ENCODE results near the gene SPHK2.
"Not testable (repeated sequence)": the region's sequence is repeated elsewhere in the genome, so short reads cannot be mapped to it uniquely, and the experiment has no call there.

Gene SPHK2, protein sequence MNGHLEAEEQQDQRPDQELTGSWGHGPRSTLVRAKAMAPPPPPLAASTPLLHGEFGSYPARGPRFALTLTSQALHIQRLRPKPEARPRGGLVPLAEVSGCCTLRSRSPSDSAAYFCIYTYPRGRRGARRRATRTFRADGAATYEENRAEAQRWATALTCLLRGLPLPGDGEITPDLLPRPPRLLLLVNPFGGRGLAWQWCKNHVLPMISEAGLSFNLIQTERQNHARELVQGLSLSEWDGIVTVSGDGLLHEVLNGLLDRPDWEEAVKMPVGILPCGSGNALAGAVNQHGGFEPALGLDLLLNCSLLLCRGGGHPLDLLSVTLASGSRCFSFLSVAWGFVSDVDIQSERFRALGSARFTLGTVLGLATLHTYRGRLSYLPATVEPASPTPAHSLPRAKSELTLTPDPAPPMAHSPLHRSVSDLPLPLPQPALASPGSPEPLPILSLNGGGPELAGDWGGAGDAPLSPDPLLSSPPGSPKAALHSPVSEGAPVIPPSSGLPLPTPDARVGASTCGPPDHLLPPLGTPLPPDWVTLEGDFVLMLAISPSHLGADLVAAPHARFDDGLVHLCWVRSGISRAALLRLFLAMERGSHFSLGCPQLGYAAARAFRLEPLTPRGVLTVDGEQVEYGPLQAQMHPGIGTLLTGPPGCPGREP

DNA sequence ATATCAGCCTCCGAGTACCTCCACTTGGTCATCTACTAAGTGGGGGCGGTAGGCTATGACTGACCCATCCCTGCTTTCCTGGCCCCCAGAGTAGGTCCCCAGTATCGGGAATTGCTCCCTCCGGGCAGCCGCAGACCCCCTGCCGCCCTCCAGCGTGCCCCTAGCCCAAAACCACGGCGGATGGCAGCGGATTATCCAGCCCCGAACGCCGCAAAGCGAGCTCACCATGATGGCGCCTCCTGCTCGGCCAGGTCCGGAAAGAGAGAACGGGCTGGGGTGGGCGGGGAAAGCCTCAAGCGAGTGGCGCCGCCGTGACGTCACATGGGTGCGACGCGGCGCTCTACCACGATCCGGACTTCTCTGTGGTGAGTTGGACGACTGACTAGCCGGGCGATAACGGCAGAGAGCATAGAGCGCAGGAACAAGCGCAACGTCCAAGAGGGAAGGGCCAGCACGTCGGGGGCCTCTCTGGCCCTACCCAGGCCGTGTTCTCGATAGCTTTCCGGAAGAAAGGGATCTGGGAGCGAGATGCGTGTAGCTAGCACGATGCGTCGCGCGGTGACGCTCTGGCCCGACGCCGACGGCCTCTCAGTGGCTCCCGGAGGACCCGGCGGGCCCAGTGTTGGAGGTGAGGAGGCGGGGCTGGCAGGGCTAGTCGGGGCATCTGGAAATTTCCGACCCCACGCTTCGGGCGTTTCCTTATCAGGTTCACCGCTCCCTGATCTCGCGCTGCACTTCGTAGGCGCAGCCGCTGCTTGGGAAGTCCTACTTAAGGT is at the start of gene SPHK2, which contains the start of gene RPL18:
SPHK2 (plus strand) TSS at position 591 of the 776 bp plus-strand sequence. CDS start 1,009 bp downstream, outside the sequence.
RPL18 (minus strand) TSS at position 263 of the 776 bp plus-strand sequence; CDS start at position 228, 35 bp downstream.
- peak; percentile 89 to 97 (median 92) for DNase-seq

DNA sequence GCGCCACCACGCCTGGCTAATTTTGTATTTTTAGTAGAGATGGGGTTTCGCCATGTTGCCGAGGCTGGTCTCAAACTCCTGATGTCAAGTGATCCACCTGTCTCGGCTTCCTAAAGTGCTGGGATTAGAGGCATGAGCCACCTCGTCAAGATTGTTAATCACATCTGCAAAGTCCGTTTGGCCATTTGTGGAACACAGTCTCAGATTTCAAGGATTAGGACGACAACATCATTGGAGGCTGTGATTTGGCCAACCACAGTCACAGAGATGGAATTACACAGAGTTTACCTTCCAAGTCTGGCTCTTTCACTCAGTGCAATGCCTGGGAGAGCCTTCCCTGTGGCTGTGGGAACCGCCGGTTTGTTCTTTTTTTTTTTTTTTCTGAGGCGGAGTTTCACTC is 49.5 kb upstream of the SPHK2 start:
- DNase-seq, result no peak

DNA sequence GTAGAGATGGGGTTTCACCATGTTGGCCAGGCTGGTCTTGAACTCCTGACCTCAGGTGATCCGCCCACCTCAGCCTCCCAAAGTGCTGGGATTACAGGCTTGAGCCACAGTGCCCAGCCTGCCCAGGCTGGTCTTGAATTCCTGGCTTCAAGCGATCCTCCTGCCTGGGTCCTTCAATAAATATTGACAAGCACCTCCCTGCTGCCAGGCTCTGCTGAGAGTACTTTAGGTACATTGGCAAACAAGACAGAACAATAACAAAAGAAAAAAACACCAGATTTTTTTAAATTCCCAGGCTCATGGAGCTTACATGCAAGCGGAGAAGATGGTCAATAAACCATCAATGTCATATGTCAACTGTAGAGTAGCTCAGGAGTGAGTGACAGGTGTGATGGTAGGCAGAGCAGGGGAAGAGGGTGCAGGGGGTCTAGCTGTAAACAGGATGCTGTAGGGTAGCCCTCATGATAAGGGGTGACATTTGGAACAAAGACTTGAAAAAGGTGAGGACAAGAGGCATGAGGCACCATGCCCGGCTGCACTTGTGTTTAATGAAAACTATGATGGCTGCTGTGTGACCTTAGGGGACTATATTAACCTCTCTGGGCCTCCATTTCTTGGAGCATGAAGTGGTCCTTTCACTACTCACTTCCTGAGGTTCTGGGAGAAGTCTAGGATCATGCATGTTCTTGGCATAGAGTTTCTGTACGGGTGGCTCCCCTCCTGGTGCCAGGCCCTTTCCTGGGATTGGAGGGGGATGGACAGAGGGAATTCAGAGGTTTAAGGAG is 47.7 kb upstream of the SPHK2 start:
- DNase-seq, result no peak

GRCh38 chr19:48573163-48573505 is 46.2 kb upstream of the SPHK2 start:
- no peak for DNase-seq

GRCh38 chr19:48575931-48576622 is 43.2 kb upstream of the SPHK2 start:
- DNase-seq, result no peak

- not testable (repeated sequence) for DNase-seq
These were observed 41.4 kb upstream of the SPHK2 start for GRCh38 chr19:48577908-48578307.

GRCh38 chr19:48578891-48579290 is 40.4 kb upstream of the SPHK2 start:
- no peak for DNase-seq

- no peak for DNase-seq
These were observed 37.1 kb upstream of the SPHK2 start for GRCh38 chr19:48582168-48582567.

- DNase-seq, result no peak
These were observed 31.9 kb upstream of the SPHK2 start for GRCh38 chr19:48587387-48587786.

GRCh38 chr19:48588670-48589401 is 30.5 kb upstream of the SPHK2 start:
- DNase-seq, result peak; percentile 58 to 88 (median 80)

- DNase-seq, result no peak
These were observed 28.3 kb upstream of the SPHK2 start for GRCh38 chr19:48591021-48591420.

DNA sequence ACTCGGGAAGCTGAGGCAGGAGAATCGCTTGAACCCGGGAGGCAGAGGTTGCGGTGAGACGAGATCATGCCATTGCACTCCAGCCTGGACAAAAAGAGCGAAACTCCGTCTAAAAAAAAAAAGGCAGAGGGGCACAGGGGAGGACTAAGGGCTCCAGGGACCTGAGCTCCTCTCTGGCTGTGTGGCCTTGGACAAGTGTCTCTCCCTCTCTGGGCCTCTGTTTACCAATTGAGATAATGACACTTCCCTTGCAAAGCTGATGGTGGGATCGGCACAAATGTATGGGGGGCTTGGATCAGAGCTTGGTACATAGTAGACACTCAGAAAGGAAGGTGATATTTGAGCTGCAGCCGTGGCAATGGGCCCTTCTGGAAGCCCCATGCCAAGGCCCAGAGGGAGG is 24.1 kb upstream of the SPHK2 start:
- DNase-seq, result no peak

DNA sequence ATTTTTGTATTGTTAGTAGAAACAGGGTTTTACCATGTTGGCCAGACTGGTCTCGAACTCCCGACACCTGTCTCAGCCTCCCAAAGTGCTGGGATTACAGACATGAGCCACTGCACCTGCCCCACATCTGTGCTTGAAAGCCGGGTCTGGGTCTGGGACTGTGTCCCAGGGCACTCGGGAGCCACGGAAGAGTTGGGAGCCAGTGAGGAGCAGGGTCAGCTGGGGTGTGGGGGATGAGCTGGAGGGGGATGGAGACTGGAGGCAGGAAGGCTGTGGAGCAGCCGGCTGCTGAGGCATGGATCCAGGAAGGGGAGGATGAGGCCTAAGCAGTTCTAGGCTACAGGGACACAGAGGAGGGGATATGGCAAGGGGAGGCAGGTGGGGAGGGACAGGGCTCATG is 23.5 kb upstream of the SPHK2 start:
- no peak for DNase-seq

GRCh38 chr19:48596237-48596636 is 23.1 kb upstream of the SPHK2 start:
- no peak for DNase-seq

DNA sequence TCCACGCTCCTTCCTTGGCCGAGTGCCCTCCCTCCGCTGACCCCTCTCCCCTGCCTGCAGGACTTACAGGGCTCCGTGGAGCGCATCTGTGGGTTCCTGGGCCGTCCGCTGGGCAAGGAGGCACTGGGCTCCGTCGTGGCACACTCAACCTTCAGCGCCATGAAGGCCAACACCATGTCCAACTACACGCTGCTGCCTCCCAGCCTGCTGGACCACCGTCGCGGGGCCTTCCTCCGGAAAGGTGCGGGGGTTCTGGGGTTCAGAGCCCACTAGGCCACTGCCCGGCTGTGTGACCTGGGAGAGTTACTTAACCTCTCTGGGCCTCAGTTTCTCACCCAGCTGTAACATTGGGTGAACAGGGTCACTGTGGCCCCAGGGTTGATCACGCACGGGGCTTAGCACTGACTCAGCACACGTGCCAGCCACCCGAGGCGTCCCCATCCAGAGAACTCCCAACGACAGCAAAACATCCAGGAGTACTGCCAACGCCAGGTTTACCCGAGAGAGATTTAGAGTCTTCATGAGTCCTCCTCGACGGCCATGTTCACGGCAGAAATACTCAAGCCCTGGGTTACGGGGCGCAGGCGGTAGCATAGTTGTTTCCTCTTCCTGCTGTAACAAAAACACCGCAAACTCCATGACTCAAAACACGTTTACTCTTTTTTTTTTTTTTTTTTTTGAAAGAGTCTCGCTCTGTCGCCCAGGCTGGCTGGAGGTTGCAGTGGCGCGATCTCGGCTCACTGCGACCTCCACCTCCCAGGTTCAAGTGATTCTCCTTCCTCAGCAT is 22.4 kb upstream of the SPHK2 start:
- DNase-seq, result peak in 3 of 6 experiments; percentile 24 to 42 (median 27)

GRCh38 chr19:48598996-48599700 is 20.2 kb upstream of the SPHK2 start:
- no peak for DNase-seq

GRCh38 chr19:48600679-48601417 is 18.5 kb upstream of the SPHK2 start:
- no peak for DNase-seq

- no peak for DNase-seq
These were observed 16.3 kb upstream of the SPHK2 start for GRCh38 chr19:48603001-48603400.

GRCh38 chr19:48603449-48603848 is 15.9 kb upstream of the SPHK2 start:
- DNase-seq, result no peak
